Mesendoderm (in vitro differentiated cells): ENCODE measurements around the gene HTATSF1.

Source experiments
- DNase-seq: peaks from one replicate; pipeline ENCODE4 v3.0.0; 2013
- H2AK5ac ChIP-seq: 2 replicates; pipeline ENCODE4 v1.6.1; 2013; ENCODE audit warnings: low read length, inconsistent platforms
- H2BK120ac ChIP-seq: 2 replicates; pipeline ENCODE4 v1.6.1; 2013; ENCODE audit warnings: low read depth, mild to moderate bottlenecking, low read length, moderate library complexity, mixed read lengths
- H2BK15ac ChIP-seq: replicated peaks from 2 replicates; pipeline ENCODE4 v1.6.1; 2013; ENCODE audit warnings: low read depth, mild to moderate bottlenecking, moderate library complexity
- H2BK5ac ChIP-seq: 2 replicates; pipeline ENCODE4 v1.6.1; 2013; ENCODE audit warnings: low read length, inconsistent platforms
- H3K18ac ChIP-seq: 2 replicates; pipeline ENCODE4 v1.6.1; 2013; ENCODE audit warnings: mild to moderate bottlenecking, low read length, mixed read lengths
- H3K23ac ChIP-seq: one replicate; pipeline ENCODE4 v1.6.1; 2013; ENCODE audit warnings: low read length
- H3K27ac ChIP-seq: 2 replicates; pipeline ENCODE4 v1.5.1; 2013; ENCODE audit warnings: low read depth, mild to moderate bottlenecking, inconsistent platforms, low read length, moderate library complexity
- H3K27me3 ChIP-seq: 2 replicates; pipeline ENCODE4 v1.6.1; 2013; ENCODE audit warnings: low read length, control low read depth, mild to moderate bottlenecking, inconsistent platforms; ENCODE audit not compliant: insufficient read depth, poor library complexity
- H3K36me3 ChIP-seq: 2 replicates; pipeline ENCODE4 v1.6.1; 2013; ENCODE audit warnings: low read length, inconsistent platforms; ENCODE audit not compliant: control insufficient read depth, insufficient read depth
- H3K4ac ChIP-seq: one replicate; pipeline ENCODE4 v1.6.1; 2013; ENCODE audit warnings: low read depth, mild to moderate bottlenecking, low read length, moderate library complexity
- H3K4me1 ChIP-seq: 2 replicates; pipeline ENCODE4 v1.6.1; 2013; ENCODE audit warnings: low read depth, low read length, inconsistent platforms; ENCODE audit not compliant: control insufficient read depth
- H3K4me2 ChIP-seq: 2 replicates; pipeline ENCODE4 v1.6.1; 2013; ENCODE audit warnings: low read length
- H3K4me3 ChIP-seq: 2 replicates; pipeline ENCODE4 v1.5.1; 2013; ENCODE audit warnings: mild to moderate bottlenecking, low read length
- H3K56ac ChIP-seq: one replicate; pipeline ENCODE4 v1.6.1; 2013; ENCODE audit warnings: low read length
- H3K79me1 ChIP-seq: 2 replicates; pipeline ENCODE4 v1.6.1; 2013; ENCODE audit warnings: low read length, inconsistent platforms
- H3K79me2 ChIP-seq: 2 replicates; pipeline ENCODE4 v1.6.1; 2013; ENCODE audit warnings: mild to moderate bottlenecking, low read length; ENCODE audit not compliant: control insufficient read depth, insufficient read depth
- H3K9ac ChIP-seq: 2 replicates; pipeline ENCODE4 v1.6.1; 2013; ENCODE audit warnings: low read length, inconsistent platforms
- H4K5ac ChIP-seq: one replicate; pipeline ENCODE4 v1.6.1; 2013; ENCODE audit warnings: low read length
- H4K8ac ChIP-seq: one replicate; pipeline ENCODE4 v1.6.1; 2013; ENCODE audit warnings: low read depth, mild to moderate bottlenecking, control low read depth, low read length, moderate library complexity
- WGBS: extraction: QIAGEN DNeasy Blood & Tissue Kit; methylation state at CpG from one replicate; pipeline ENCODE4 v1.1.7; 2013; ENCODE audit warnings: low lambda C conversion rate, missing lambda C conversion rate; ENCODE audit not compliant: insufficient coverage; ENCODE audit errors: extremely low coverage; 5-methylcytosine and 5-hydroxymethylcytosine counted together

Gene HTATSF1

DNA sequence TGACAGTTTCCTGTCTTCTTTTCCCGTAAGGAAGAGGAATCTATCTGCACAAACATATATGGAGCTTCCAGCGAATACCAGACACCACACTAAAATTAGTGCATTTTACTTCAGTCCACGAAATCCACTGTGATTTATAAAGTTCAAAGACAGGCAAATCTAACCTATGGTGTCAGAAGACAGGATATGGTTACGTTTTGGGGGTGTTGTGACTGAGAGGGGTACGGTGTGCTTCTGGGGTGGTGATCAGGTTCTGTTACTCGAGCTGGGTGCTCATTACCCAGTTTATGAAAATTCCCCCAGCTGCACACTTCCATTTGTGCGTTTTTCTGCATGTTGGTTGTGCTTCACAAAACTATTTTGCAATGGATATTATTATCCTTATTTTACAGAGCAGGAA, 44.9 kb downstream of the HTATSF1 start:
- H3K18ac ChIP-seq, result no peak overlapping the region
- DNase-seq, result no peak
- no peak overlapping the region for H3K23ac ChIP-seq
- H3K4me1 ChIP-seq, result no peaks in the 10 kb centered on the region
- H3K36me3 ChIP-seq, result no peaks in the 10 kb centered on the region
- no peak overlapping the region for H3K4me2 ChIP-seq
- H2BK5ac ChIP-seq, result no peak overlapping the region
- H3K79me2 ChIP-seq, result no peaks in the 10 kb centered on the region
- H3K27me3 ChIP-seq, result no peaks in the 10 kb centered on the region
- no peak overlapping the region for H3K4ac ChIP-seq
- no peak overlapping the region for H3K9ac ChIP-seq
- no peak overlapping the region for H3K56ac ChIP-seq
- no peaks in the 10 kb centered on the region for H3K79me1 ChIP-seq
- H4K8ac ChIP-seq, result no peak overlapping the region
- no peak overlapping the region for H3K4me3 ChIP-seq
- H2AK5ac ChIP-seq, result no peak overlapping the region
- WGBS, result no CpG with 5 or more reads among the region's 7 CpGs
- H4K5ac ChIP-seq, result no peak overlapping the region
- H2BK120ac ChIP-seq, result no peak overlapping the region
- H2BK15ac ChIP-seq, result no peak overlapping the region
- H3K27ac ChIP-seq, result no peak overlapping the region

DNA sequence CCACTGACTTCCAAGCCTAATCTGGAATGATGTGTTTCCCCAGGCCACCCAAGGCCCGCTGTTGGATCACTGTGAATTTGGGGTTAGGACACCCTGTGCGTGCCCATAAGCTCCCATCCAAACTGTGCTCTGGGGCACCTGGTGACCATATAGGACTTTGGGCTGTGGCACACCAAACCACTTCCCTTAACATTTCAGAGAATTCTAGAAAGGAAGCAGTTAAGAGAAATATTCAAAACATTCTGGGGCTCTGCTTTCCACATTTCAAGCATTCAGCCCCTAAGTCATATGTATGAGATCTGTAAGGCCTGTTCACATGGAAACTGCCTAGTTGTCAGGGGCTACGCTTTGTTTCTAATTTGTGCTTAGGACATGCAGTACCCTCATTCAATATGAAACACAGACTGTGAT, 49.0 kb downstream of the HTATSF1 start:
- Histone ChIP-seq H3K27ac (no peak overlapping the region), H3K79me1 (no peaks in the 10 kb centered on the region), H4K8ac (no peak overlapping the region), H4K5ac (no peak overlapping the region), H3K9ac (no peak overlapping the region), H3K36me3 (no peaks in the 10 kb centered on the region), H2BK120ac (no peak overlapping the region), H2BK5ac (no peak overlapping the region), H3K56ac (no peak overlapping the region), H3K4me2 (no peak overlapping the region), H2AK5ac (no peak overlapping the region), H3K18ac (no peak overlapping the region), H3K4me3 (no peak overlapping the region), H3K4ac (no peak overlapping the region), H2BK15ac (no peak overlapping the region), H3K23ac (no peak overlapping the region), H3K4me1 (no peaks in the 10 kb centered on the region), H3K79me2 (no peaks in the 10 kb centered on the region), H3K27me3 (no peaks in the 10 kb centered on the region)
- no CpG with 5 or more reads among the region's 3 CpGs for WGBS
- no peak for DNase-seq

GRCh38 chrX:136549226-136549625, 51.8 kb downstream of the HTATSF1 start:
- H3K4ac ChIP-seq, result no peak overlapping the region
- no peak overlapping the region for H2BK15ac ChIP-seq
- no CpG with 5 or more reads among the region's 5 CpGs for WGBS
- no peak overlapping the region for H2BK120ac ChIP-seq
- no peaks in the 10 kb centered on the region for H3K36me3 ChIP-seq
- no peak overlapping the region for H4K8ac ChIP-seq
- no peaks in the 10 kb centered on the region for H3K79me2 ChIP-seq
- H3K27me3 ChIP-seq, result no peaks in the 10 kb centered on the region
- H3K9ac ChIP-seq, result no peak overlapping the region
- H3K4me2 ChIP-seq, result no peak overlapping the region
- H2AK5ac ChIP-seq, result no peak overlapping the region
- H3K4me1 ChIP-seq, result no peaks in the 10 kb centered on the region
- no peak overlapping the region for H2BK5ac ChIP-seq
- no peak overlapping the region for H3K18ac ChIP-seq
- H3K79me1 ChIP-seq, result no peaks in the 10 kb centered on the region
- H3K4me3 ChIP-seq, result no peak overlapping the region
- no peak overlapping the region for H4K5ac ChIP-seq
- H3K56ac ChIP-seq, result no peak overlapping the region
- DNase-seq, result no peak
- no peak overlapping the region for H3K23ac ChIP-seq
- H3K27ac ChIP-seq, result no peak overlapping the region

GRCh38 chrX:136551410-136551809, 54.0 kb downstream of the HTATSF1 start:
- no peaks in the 10 kb centered on the region for H3K27me3 ChIP-seq
- H3K56ac ChIP-seq, result no peak overlapping the region
- no peak overlapping the region for H2BK15ac ChIP-seq
- H3K4me3 ChIP-seq, result no peak overlapping the region
- H3K18ac ChIP-seq, result no peak overlapping the region
- H3K4me2 ChIP-seq, result no peak overlapping the region
- H3K4ac ChIP-seq, result no peak overlapping the region
- H3K27ac ChIP-seq, result no peak overlapping the region
- no peaks in the 10 kb centered on the region for H3K4me1 ChIP-seq
- no peak overlapping the region for H4K5ac ChIP-seq
- H3K79me2 ChIP-seq, result no peaks in the 10 kb centered on the region
- no CpG with 5 or more reads among the region's 1 CpG for WGBS
- no peak overlapping the region for H2BK120ac ChIP-seq
- H3K36me3 ChIP-seq, result no peaks in the 10 kb centered on the region
- no peak overlapping the region for H4K8ac ChIP-seq
- no peak overlapping the region for H3K9ac ChIP-seq
- no peak for DNase-seq
- no peak overlapping the region for H2BK5ac ChIP-seq
- no peak overlapping the region for H3K23ac ChIP-seq
- H3K79me1 ChIP-seq, result no peaks in the 10 kb centered on the region
- H2AK5ac ChIP-seq, result no peak overlapping the region

- no peak overlapping the region for H3K56ac ChIP-seq
- H3K4me1 ChIP-seq, result no peaks in the 10 kb centered on the region
- H3K79me1 ChIP-seq, result no peaks in the 10 kb centered on the region
- H3K36me3 ChIP-seq, result no peaks in the 10 kb centered on the region
- DNase-seq, result no peak
- no peak overlapping the region for H2BK5ac ChIP-seq
- no peak overlapping the region for H4K8ac ChIP-seq
- no CpG with 5 or more reads among the region's 2 CpGs for WGBS
- no peak overlapping the region for H3K27ac ChIP-seq
- H2AK5ac ChIP-seq, result no peak overlapping the region
- H3K9ac ChIP-seq, result no peak overlapping the region
- H3K23ac ChIP-seq, result no peak overlapping the region
- H3K18ac ChIP-seq, result no peak overlapping the region
- no peak overlapping the region for H3K4me2 ChIP-seq
- no peak overlapping the region for H2BK120ac ChIP-seq
- H3K27me3 ChIP-seq, result no peaks in the 10 kb centered on the region
- H3K4me3 ChIP-seq, result no peak overlapping the region
- no peaks in the 10 kb centered on the region for H3K79me2 ChIP-seq
- H4K5ac ChIP-seq, result no peak overlapping the region
- no peak overlapping the region for H3K4ac ChIP-seq
- H2BK15ac ChIP-seq, result no peak overlapping the region
These were observed 58.3 kb downstream of the HTATSF1 start for GRCh38 chrX:136555694-136556093.
